RWPE2 (cell line): ENCODE data around the gene RAD18.

ENCODE experiments used
- ATAC-seq: fragments of 200-7000 bp; cut with Tn5 transposase; 3 replicates; pipeline ENCODE4 v1.9.1; 2021; ENCODE audit warnings: low read depth
- DNase-seq: peaks from one replicate; pipeline ENCODE4 v3.0.0-alpha.2; 2020; ENCODE audit warnings: low spot score
- H3K27ac ChIP-seq: fragments of 450-650 bp; 2 replicates; pipeline ENCODE4 v1.5.1; 2017; ENCODE audit warnings: mild to moderate bottlenecking; ENCODE audit not compliant: poor library complexity, severe bottlenecking
- H3K27me3 ChIP-seq: fragments of 250-450 bp; sonication (Bioruptor Pico); 2 replicates; pipeline ENCODE4 v1.5.1; 2021; ENCODE audit warnings: mild to moderate bottlenecking, moderate library complexity; ENCODE audit not compliant: insufficient read depth, poor library complexity, severe bottlenecking
- H3K36me3 ChIP-seq: fragments of 250-450 bp; sonication (Bioruptor Pico); 2 replicates; pipeline ENCODE4 v1.5.1; 2020; ENCODE audit warnings: low read depth, mild to moderate bottlenecking, moderate library complexity
- H3K4me1 ChIP-seq: fragments of 250-450 bp; sonication (Bioruptor Pico); 2 replicates; pipeline ENCODE4 v1.5.1; 2021; ENCODE audit warnings: mild to moderate bottlenecking, moderate library complexity; ENCODE audit not compliant: insufficient read depth, poor library complexity, severe bottlenecking
- H3K4me3 ChIP-seq: fragments of 250-450 bp; sonication (Bioruptor Pico); 2 replicates; pipeline ENCODE4 v1.5.1; 2021; ENCODE audit warnings: mild to moderate bottlenecking, moderate library complexity; ENCODE audit not compliant: severe bottlenecking
- H3K9me3 ChIP-seq: fragments of 250-450 bp; sonication (Bioruptor Pico); 2 replicates; pipeline ENCODE4 v1.5.1; 2021; ENCODE audit warnings: mild to moderate bottlenecking, moderate library complexity; ENCODE audit not compliant: severe bottlenecking
- CTCF ChIP-seq: fragments of 450-650 bp; IDR thresholded peaks from one replicate; pipeline ENCODE4 v1.5.1; 2017; ENCODE audit warnings: mild to moderate bottlenecking, moderate library complexity; ENCODE audit not compliant: poor library complexity, severe bottlenecking

RAD18 gene

DNA sequence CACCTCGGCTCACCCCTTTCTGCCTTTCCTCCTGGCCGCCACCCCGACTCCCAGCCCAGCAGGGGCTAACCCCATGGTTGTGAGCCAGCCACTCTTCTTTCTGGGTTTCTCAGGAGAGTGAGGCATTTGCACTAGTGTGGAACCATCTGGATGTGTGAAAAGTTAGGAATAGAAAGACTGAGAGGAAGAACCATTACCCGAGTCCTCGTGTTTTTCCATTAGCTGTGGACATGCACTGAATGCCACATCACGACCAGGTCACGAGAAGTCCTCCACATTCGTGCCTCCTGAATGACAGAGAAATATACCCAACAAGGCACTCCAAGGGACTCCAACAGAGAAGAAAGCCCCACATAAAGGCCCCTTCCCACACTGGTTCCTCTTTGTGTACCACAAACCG is 18.0 kb upstream of the RAD18 start:
- H3K36me3 ChIP-seq, result no peaks in the 10 kb centered on the region
- no peaks in the 10 kb centered on the region for H3K4me1 ChIP-seq
- no peaks in the 10 kb centered on the region for H3K9me3 ChIP-seq
- H3K4me3 ChIP-seq, result no peak overlapping the region
- H3K27me3 ChIP-seq, result no peaks in the 10 kb centered on the region
- H3K27ac ChIP-seq, result no peak overlapping the region
- DNase-seq, result no peak
- no peak for ATAC-seq
- TF ChIP-seq CTCF, result no peak

DNA sequence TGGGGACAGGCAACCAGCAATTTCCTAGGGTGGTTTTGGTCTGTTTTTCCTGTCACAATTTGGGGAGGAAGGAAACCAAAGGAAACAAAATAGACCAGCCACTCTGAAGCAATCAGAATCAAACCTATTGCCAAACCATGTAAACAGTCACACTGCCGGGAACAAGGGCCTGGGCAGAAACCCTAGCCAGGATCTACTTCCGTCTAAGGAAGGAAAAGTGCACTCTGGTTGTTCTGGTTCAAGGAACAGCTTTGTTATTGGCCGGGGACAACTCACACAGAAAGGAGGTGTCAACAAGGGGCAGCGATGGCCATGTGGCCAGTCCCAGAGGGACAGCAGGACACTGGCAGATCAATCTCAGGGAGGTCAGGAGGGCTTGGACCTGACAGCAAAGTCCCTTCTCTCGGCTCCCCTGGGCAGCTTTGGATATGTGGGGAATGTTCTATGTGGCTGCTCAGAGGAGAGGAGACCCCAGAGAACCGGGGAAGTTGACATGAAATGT is 17.5 kb upstream of the RAD18 start:
- no peaks in the 10 kb centered on the region for H3K4me1 ChIP-seq
- H3K9me3 ChIP-seq, result no peaks in the 10 kb centered on the region
- H3K27me3 ChIP-seq, result no peaks in the 10 kb centered on the region
- no peaks in the 10 kb centered on the region for H3K36me3 ChIP-seq
- no peak overlapping the region for H3K4me3 ChIP-seq
- no peak overlapping the region for H3K27ac ChIP-seq
- TF ChIP-seq CTCF, result no peak
- ATAC-seq, result no peak
- no peak for DNase-seq

GRCh38 chr3:8979262-8979661 is 16.0 kb upstream of the RAD18 start:
- DNase-seq, result no peak
- ATAC-seq, result no peak
- no peak overlapping the region for H3K4me3 ChIP-seq
- no peaks in the 10 kb centered on the region for H3K4me1 ChIP-seq
- no peak for TF ChIP-seq CTCF
- no peaks in the 10 kb centered on the region for H3K9me3 ChIP-seq
- H3K27ac ChIP-seq, result no peak overlapping the region
- no peaks in the 10 kb centered on the region for H3K27me3 ChIP-seq
- no peaks in the 10 kb centered on the region for H3K36me3 ChIP-seq

DNA sequence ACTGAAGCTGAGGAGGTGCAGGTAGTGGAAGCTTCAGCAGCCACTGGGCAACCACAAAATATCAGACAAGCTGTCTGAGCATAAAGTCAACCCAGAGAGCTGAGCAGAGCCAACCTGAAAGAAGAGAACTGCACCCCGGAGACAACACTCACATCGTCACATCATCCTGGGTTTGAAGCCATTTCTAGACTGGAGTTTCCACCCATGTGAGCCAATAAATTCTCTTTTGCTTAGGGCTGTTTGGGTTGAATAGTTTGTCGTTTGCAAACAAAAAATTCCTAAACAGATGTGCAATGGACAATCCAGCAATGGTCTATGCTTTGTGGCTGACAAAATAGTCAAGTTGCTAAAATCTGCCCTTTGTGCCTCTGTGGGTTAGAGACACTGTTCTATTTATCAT is 15.3 kb upstream of the RAD18 start:
- ATAC-seq (no peak), DNase-seq (no peak)
- Histone ChIP-seq H3K27me3 (no peaks in the 10 kb centered on the region), H3K4me3 (no peak overlapping the region), H3K27ac (no peak overlapping the region), H3K36me3 (no peaks in the 10 kb centered on the region), H3K9me3 (no peaks in the 10 kb centered on the region), H3K4me1 (no peaks in the 10 kb centered on the region)
- TF ChIP-seq CTCF, result no peak

- no peak overlapping the region for H3K27ac ChIP-seq
- H3K27me3 ChIP-seq, result no peaks in the 10 kb centered on the region
- H3K4me1 ChIP-seq, result no peaks in the 10 kb centered on the region
- H3K36me3 ChIP-seq, result no peaks in the 10 kb centered on the region
- no peak overlapping the region for H3K4me3 ChIP-seq
- DNase-seq (no peak), ATAC-seq (no peak)
- no peak for TF ChIP-seq CTCF
- H3K9me3 ChIP-seq, result no peaks in the 10 kb centered on the region
Measured at GRCh38 chr3:8976540-8977182, 13.4 kb upstream of the RAD18 start.
